ENCODE results near the gene GTF3C5. TPM values are rescaled to one million over a fixed set of nuclear protein-coding genes. Genes with fewer than 3 reads are reported as not detected.
A peak's percentile ranks its signal among the peaks of the same experiment; 100 is the strongest.

The GTF3C5 gene
- total and polyA plus RNA-seq, 10 of the 15 experiments (the other 5 are each of a cell fraction or from before 2014, with no cell fraction given) = 2.2 to 81.1 (median 68.7) TPM

DNA sequence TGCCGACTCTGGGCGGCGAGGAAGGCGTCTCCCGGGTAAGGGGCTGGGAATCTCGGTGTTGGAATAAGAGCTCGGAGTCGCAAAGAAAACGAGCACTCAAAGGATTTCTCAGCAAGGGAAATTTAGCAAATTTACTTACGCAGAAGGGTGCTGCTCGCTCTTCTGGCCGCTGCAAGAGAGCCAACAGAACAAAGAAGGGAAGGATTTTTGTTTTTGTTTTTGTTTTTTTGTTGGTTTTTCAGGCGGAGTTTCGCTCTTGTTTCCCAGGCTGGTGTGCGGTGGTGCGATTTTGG lies 279 bp downstream of the GTF3C5 start:
- peaks cover 50% of the 10 kb centered on the region for H3K79me2 ChIP-seq (ENCODE audit: control insufficient read depth, insufficient read depth, low read length)
- no peaks in the 10 kb centered on the region for H3K27me3 ChIP-seq (replicated peaks in 1 of 2; ENCODE audit: control insufficient read depth in 2 of 2, insufficient read depth in 2 of 2, low read length in 1 of 2)
- H3K4me1 ChIP-seq (ENCODE audit: control insufficient read depth, insufficient read depth, low read length) = peaks cover 13% of the 10 kb centered on the region
- 0 out of 2 replicates have a peak, but pooled peaks have one; percentile 5 for TF ChIP-seq NFIC (IDR thresholded peaks at IDR 0.05; ENCODE audit: low read depth, low read length)
- no peak for TF ChIP-seq POLR2AphosphoS5 (IDR thresholded peaks at IDR 0.05; ENCODE audit: low read length)
- TF ChIP-seq RAD51 (IDR thresholded peaks at IDR 0.05) = no peak
- TF ChIP-seq NBN (IDR thresholded peaks at IDR 0.05) = no peak; the same call in none of the 2 replicates
- TF ChIP-seq ASH2L (IDR thresholded peaks at IDR 0.05; ENCODE audit: borderline replicate concordance, low read depth) = 0 out of 2 replicates have a peak, but pooled peaks have one; percentile 5
- no peak for TF ChIP-seq RAD21 (IDR thresholded peaks at IDR 0.05; ENCODE audit: insufficient read depth, low read depth, low read length)
- TF ChIP-seq HDAC2 (IDR thresholded peaks at IDR 0.05) = peak; percentile 5
- 0 out of 2 replicates have a peak, but pooled peaks have one; percentile 2 for TF ChIP-seq IRF4 (IDR thresholded peaks at IDR 0.05; ENCODE audit: low read depth, low read length)
- no peak for TF ChIP-seq JUNB (IDR thresholded peaks at IDR 0.05)
- TF ChIP-seq CUX1 (IDR thresholded peaks at IDR 0.05; ENCODE audit: insufficient replicate concordance, low read depth, low read length) = no peak
- POLR2A ChIA-PET = interaction anchor here (0.7 to 2.2 kb wide), 6 partner anchors 84 to 447 kb away, joined by 3 to 17 read pairs (median 4); no protein-coding TSS in a partner anchor
- under 1% methylated on average over 16 of the region's 16 CpGs for WGBS (ENCODE audit: insufficient coverage, insufficient replicate concordance, low lambda C conversion rate, missing lambda C conversion rate)
- CTCF ChIA-PET = interaction anchor here (0.7 to 5.1 kb wide), 6 partner anchors 8 to 184 kb away, joined by 3 to 52 read pairs (median 20); no protein-coding TSS in a partner anchor
- peak overlapping the region; percentile 96 for H2AFZ ChIP-seq (ENCODE audit: control insufficient read depth, low read depth, low read length)
- peak overlapping the region; percentile 77 for H3K4me3 ChIP-seq
- H4K20me1 ChIP-seq (ENCODE audit: control insufficient read depth, insufficient read depth) = no peaks in the 10 kb centered on the region
- no peaks in the 10 kb centered on the region; the same call in 2 of the 3 replicates for H3K9me3 ChIP-seq (replicated peaks; ENCODE audit: control insufficient read depth, insufficient read depth, low read length)
- no TSS peak for BruUV-seq (replicated peaks)
- SMC1A ChIA-PET (ENCODE audit: uncharacterized antibody, unreplicated experiment) = interaction anchor here (1.1 to 6.9 kb wide), 4 partner anchors 8 to 113 kb away, joined by 4 to 31 read pairs (median 4); no protein-coding TSS in a partner anchor
- H3K36me3 ChIP-seq (ENCODE audit: control insufficient read depth in 2 of 2, insufficient read depth in 2 of 2, low read length in 1 of 2) = peaks cover 0 to 2% of the 10 kb centered on the region in 2 experiments; a peak in 1 of 4 replicates
- RAD21 ChIA-PET (ENCODE audit: unreplicated experiment) = interaction anchor here (1.3 to 2.2 kb wide), 3 partner anchors 9 to 113 kb away, joined by 3 to 18 read pairs (median 16); no protein-coding TSS in a partner anchor
- H3K27ac ChIP-seq (ENCODE audit: control insufficient read depth, insufficient read depth) = peak overlapping the region; percentile 91
- peak overlapping the region; percentile 91 for H3K4me2 ChIP-seq (ENCODE audit: control insufficient read depth, insufficient read depth)
- FAIRE-seq = no peak
- no peak for DNase-seq (ENCODE audit: low read depth, low spot score)
- ATAC-seq = no peak
- in situ Hi-C loops (cut with MboI) (no loop called here), intact Hi-C loops (cut with micrococcal nuclease; ENCODE audit: unreplicated experiment) (no loop called here)
- H3K9ac ChIP-seq (ENCODE audit: control insufficient read depth, insufficient read depth, low read length) = peak overlapping the region; percentile 92
